ENCODE data around the gene ANKRD40CL. TPM values are rescaled to one million over a fixed set of nuclear protein-coding genes. Genes with fewer than 3 reads are reported as not detected.
A peak's percentile ranks its signal among the peaks of the same experiment; 100 is the strongest.

The ANKRD40CL gene
- total RNA-seq, 2 donors from 2014 or later = not detected

DNA sequence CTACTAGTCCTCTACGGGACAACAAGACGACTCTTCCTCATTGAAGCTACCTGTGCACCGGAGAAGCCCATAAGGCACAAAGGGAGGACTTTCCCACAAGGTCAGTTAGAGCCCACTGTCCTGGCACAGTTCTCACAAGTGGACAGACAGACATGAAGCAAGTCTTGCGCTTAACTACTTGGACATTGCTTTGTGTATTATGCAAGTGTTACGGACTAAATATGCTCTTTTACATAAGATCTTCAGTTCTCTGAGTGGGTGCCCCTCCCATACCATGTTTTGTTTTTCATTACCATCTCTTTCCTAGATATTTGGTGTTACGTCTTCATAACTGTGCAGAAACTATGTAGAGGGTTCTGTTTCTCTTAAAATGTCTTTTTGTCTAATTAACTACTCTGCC, 18.1 kb downstream of the ANKRD40CL start:
- Histone ChIP-seq H3K4me1 (ENCODE audit: control insufficient read depth, insufficient read depth, low read length) (peaks cover 7% of the 10 kb centered on the region), H3K9ac (ENCODE audit: extremely low read depth, low read length, poor library complexity, severe bottlenecking) (no peak overlapping the region), H3K4me3 (ENCODE audit: low read length) (no peak overlapping the region), H3K36me3 (ENCODE audit: control insufficient read depth, insufficient read depth, low read length) (peaks cover 90% of the 10 kb centered on the region), H3K9me3 (ENCODE audit: control insufficient read depth, low read length) (no peaks in the 10 kb centered on the region), H3K27me3 (ENCODE audit: control insufficient read depth, insufficient read depth, low read length, poor library complexity, severe bottlenecking) (no peaks in the 10 kb centered on the region), H3K27ac (ENCODE audit: low read depth, low read length) (no peak overlapping the region)
- no peak overlapping the region for H3K27ac Mint-ChIP-seq
- no peaks in the 10 kb centered on the region for H3K27me3 Mint-ChIP-seq (ENCODE audit: insufficient read depth)
- H3K36me3 Mint-ChIP-seq (ENCODE audit: low read depth) = peaks cover 71% of the 10 kb centered on the region
- DNase-seq = peak; percentile 17
- no peak for TF ChIP-seq CTCF (conservative IDR thresholded peaks at IDR 0.05)
- H3K4me1 Mint-ChIP-seq = peaks cover 19% of the 10 kb centered on the region
- WGBS, 2 experiments (ENCODE audit: insufficient coverage in 1 of 2, insufficient read length in 1 of 2) = 97 to 98% methylated on average over 5 to 6 of the region's 6 CpGs
- no peak overlapping the region for H3K4me3 Mint-ChIP-seq
- H3K9me3 Mint-ChIP-seq = peaks cover 3% of the 10 kb centered on the region

DNA sequence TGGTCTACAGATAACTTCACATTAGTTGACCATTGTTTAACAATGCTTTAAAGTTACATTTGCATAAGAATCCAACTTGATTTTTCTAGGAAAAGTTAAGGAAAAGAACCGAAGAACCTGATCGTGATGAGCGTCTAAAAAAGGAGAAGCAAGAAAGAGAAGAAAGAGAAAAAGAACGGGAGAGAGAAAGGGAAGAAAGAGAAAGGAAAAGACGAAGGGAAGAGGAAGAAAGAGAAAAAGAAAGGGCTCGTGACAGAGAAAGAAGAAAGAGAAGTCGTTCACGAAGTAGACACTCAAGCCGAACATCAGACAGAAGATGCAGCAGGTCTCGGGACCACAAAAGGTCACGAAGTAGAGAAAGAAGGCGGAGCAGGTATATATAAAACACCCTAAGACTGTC, 21.7 kb downstream of the ANKRD40CL start:
- H3K9ac ChIP-seq (ENCODE audit: extremely low read depth, low read length, poor library complexity, severe bottlenecking) = no peak overlapping the region
- TF ChIP-seq CTCF (conservative IDR thresholded peaks at IDR 0.05) = no peak
- H3K36me3 Mint-ChIP-seq (ENCODE audit: low read depth) = peaks cover 86% of the 10 kb centered on the region
- H3K4me1 Mint-ChIP-seq = peaks cover 3% of the 10 kb centered on the region
- no peaks in the 10 kb centered on the region for H3K27me3 ChIP-seq (ENCODE audit: control insufficient read depth, insufficient read depth, low read length, poor library complexity, severe bottlenecking)
- H3K4me3 ChIP-seq (ENCODE audit: low read length) = no peak overlapping the region
- peaks cover 96% of the 10 kb centered on the region for H3K36me3 ChIP-seq (ENCODE audit: control insufficient read depth, insufficient read depth, low read length)
- no peaks in the 10 kb centered on the region for H3K9me3 ChIP-seq (ENCODE audit: control insufficient read depth, low read length)
- no peak overlapping the region for H3K27ac ChIP-seq (ENCODE audit: low read depth, low read length)
- 93 to 96% methylated on average over 12 of the region's 12 CpGs for WGBS, 2 experiments (ENCODE audit: insufficient coverage in 1 of 2, insufficient read length in 1 of 2)
- no peaks in the 10 kb centered on the region for H3K4me1 ChIP-seq (ENCODE audit: control insufficient read depth, insufficient read depth, low read length)
- no peaks in the 10 kb centered on the region for H3K27me3 Mint-ChIP-seq (ENCODE audit: insufficient read depth)
- no peak overlapping the region for H3K27ac Mint-ChIP-seq
- DNase-seq = no peak
- H3K9me3 Mint-ChIP-seq = peaks cover 3% of the 10 kb centered on the region
- H3K4me3 Mint-ChIP-seq = no peak overlapping the region

DNA sequence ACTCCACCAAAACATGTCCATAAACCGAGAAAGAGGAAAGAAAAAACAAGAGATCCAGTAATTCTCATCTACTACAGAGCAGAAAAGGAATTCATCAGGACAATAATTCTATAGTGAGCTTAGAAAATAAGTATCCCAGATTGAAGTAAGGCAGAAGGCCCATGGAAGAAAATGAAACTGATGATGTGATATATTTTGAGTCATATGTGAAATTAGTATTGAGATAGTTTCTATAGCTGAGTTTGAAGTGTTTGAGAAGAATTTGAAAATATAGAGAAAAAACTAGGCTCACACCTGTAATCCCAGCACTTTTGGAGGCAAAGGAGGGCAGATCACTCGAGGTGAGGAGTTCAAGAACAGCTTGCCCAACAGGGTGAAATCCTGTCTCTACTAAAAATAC, 28.2 kb downstream of the ANKRD40CL start:
- H3K9me3 ChIP-seq (ENCODE audit: control insufficient read depth, low read length) = no peaks in the 10 kb centered on the region
- no peaks in the 10 kb centered on the region for H3K4me1 ChIP-seq (ENCODE audit: control insufficient read depth, insufficient read depth, low read length)
- H3K27me3 ChIP-seq (ENCODE audit: control insufficient read depth, insufficient read depth, low read length, poor library complexity, severe bottlenecking) = no peaks in the 10 kb centered on the region
- Mint-ChIP-seq H3K9me3 (no peaks in the 10 kb centered on the region), H3K4me3 (no peak overlapping the region), H3K4me1 (peaks cover 5% of the 10 kb centered on the region), H3K27ac (no peak overlapping the region), H3K36me3 (ENCODE audit: low read depth) (peaks cover 69% of the 10 kb centered on the region), H3K27me3 (ENCODE audit: insufficient read depth) (no peaks in the 10 kb centered on the region)
- H3K4me3 ChIP-seq (ENCODE audit: low read length) = no peak overlapping the region
- TF ChIP-seq CTCF (conservative IDR thresholded peaks at IDR 0.05) = no peak
- WGBS, 2 experiments (ENCODE audit: insufficient coverage in 1 of 2, insufficient read length in 1 of 2) = 69 to 75% methylated on average over 1 to 2 of the region's 2 CpGs
- DNase-seq = peak; percentile 16
- no peak overlapping the region for H3K27ac ChIP-seq (ENCODE audit: low read depth, low read length)
- H3K36me3 ChIP-seq (ENCODE audit: control insufficient read depth, insufficient read depth, low read length) = peaks cover 74% of the 10 kb centered on the region
- no peak overlapping the region for H3K9ac ChIP-seq (ENCODE audit: extremely low read depth, low read length, poor library complexity, severe bottlenecking)
